AG10803 (cell line): ENCODE measurements around the gene IL17D.
"Not testable (repeated sequence)": the region's sequence is repeated elsewhere in the genome, so short reads cannot be mapped to it uniquely, and the experiment has no call there.

Experiments
- DNase-seq: peaks from one replicate; pipeline ENCODE4 v3.0.0; 2010; ENCODE audit warnings: low read depth
- H3K4me3 ChIP-seq: 2 replicates; pipeline ENCODE4 v1.5.1; 2011; ENCODE audit warnings: mild to moderate bottlenecking, low read length, control low read depth
- CTCF ChIP-seq: conservative IDR thresholded peaks from 2 replicates; pipeline ENCODE4 v1.5.1; 2011; ENCODE audit warnings: mild to moderate bottlenecking, low read length, control low read depth, inconsistent platforms

The IL17D gene

DNA sequence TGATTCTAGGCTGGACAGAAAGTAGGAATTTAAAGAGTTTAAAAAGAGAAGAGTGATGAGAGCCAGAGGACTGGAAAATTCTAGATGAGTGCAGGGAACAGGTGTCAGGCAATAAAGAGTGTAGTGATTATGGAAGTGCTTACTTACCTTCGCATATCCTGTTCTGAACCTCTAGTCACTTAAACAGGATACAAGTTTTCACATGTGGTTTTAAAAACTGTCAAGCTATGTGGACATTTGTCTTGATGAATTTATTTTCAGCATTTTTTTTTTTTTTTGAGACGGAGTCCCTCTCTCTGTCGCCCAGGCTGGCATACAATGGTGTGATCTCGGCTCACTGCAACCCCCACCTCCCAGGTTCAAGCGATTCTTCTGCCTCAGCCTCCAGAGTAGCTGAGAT, 34.3 kb upstream of the IL17D start:
- no peak overlapping the region for H3K4me3 ChIP-seq
- DNase-seq: no peak
- no peak for TF ChIP-seq CTCF

- TF ChIP-seq CTCF: no peak
- no peak overlapping the region for H3K4me3 ChIP-seq
- DNase-seq: no peak
These were observed 31.7 kb upstream of the IL17D start for GRCh38 chr13:20671789-20672188.

GRCh38 chr13:20672772-20673171, 30.7 kb upstream of the IL17D start:
- TF ChIP-seq CTCF: no peak
- no peak overlapping the region for H3K4me3 ChIP-seq
- DNase-seq: peak; percentile 71

GRCh38 chr13:20673715-20674114, 29.8 kb upstream of the IL17D start:
- no peak overlapping the region for H3K4me3 ChIP-seq
- TF ChIP-seq CTCF: no peak
- no peak for DNase-seq

- no peak overlapping the region for H3K4me3 ChIP-seq
- DNase-seq: no peak
- TF ChIP-seq CTCF: no peak
These were observed 27.3 kb upstream of the IL17D start for GRCh38 chr13:20676213-20676612.

DNA sequence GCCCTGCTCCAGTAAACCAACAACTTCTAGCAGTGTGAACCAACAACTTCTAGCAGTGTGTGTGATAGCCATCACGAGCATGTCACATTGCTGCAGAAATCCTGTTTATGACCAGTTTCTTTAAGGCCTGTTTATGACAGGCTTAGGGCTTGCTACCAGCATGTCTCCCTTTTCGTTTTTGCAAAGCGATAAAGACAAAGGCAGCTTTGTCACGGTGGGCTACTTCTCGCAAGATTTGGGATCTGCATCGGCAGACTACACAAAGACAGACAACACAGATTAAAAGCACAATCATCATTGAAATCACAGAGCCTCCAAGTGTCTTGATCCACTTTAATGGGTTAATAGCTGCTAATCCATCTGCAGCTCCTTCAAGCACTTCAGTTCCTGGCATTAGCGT, 24.9 kb upstream of the IL17D start:
- not testable (repeated sequence) for DNase-seq, H3K4me3 ChIP-seq

- no peak for TF ChIP-seq CTCF
- no peak overlapping the region for H3K4me3 ChIP-seq
- DNase-seq: peak; percentile 12
These were observed 23.6 kb upstream of the IL17D start for GRCh38 chr13:20679879-20680278.

DNA sequence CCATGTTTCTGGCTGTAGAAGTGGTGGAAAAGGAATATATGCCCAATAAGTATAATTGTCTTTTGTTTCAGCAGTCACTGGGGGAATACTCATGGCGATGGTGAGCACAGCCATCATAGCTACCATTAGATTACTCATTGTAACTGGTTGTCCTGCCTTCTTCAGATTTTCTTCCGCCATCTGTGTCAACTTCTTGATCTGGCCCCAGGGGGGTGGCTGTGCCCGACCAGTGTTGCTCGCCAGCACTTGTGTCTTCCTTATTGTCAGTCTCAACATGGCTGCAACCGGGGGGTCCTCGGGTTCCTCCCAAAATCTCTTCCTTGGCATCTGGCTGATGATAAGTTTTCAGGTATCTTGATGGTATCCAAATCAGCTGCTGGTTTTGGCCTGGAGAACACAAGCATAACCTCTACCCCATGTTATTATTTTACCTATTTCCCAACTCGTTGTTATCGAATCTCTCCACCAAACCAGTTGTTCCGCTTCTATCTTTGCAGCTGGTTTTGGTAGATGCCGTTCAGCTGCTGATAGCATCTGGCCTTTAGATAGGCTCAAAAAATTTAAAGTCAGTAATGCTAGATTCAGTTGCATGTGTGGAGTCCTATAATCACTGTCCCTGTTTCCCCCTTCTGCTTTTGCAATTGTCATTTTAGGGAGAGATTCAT, 23.0 kb upstream of the IL17D start:
- no peak for TF ChIP-seq CTCF
- H3K4me3 ChIP-seq: no peak overlapping the region
- no peak for DNase-seq

DNA sequence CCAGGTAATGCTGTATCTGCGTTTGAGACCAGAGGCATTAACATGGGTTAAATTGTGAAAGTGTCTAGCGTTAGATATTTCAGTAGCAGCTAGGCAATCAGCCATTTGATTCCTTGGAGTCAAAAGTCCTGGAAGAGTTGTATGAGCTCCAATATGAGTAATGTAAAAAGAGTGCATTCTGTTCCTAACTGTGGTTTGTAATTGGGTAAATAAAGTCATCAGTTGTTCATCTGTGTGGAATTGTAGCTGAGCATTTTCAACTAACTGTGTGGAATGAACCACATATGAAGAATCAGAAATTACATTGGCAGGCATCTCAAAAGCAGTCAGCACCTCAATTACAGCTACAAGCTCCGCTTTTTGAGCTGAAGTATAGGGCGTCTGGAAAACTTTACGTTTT, 22.0 kb upstream of the IL17D start:
- H3K4me3 ChIP-seq: not testable (repeated sequence)
- peak; percentile 90 for DNase-seq
